Ectodermal cell (in vitro differentiated cells): ENCODE results near the gene ZNF440.

ENCODE experiments used
- H3K27ac ChIP-seq: 2 replicates; pipeline ENCODE4 v1.7.0; 2013; ENCODE audit warnings: mild to moderate bottlenecking, low read depth, low read length; ENCODE audit not compliant: insufficient read depth, poor library complexity, severe bottlenecking
- H3K27me3 ChIP-seq: 2 replicates; pipeline ENCODE4 v1.7.0; 2013; ENCODE audit warnings: mild to moderate bottlenecking, low read length; ENCODE audit not compliant: insufficient read depth, control insufficient read depth, poor library complexity, severe bottlenecking
- H3K36me3 ChIP-seq: one replicate; pipeline ENCODE4 v1.7.0; 2013; ENCODE audit warnings: low read length; ENCODE audit not compliant: control insufficient read depth, insufficient read depth
- H3K4me1 ChIP-seq: one replicate; pipeline ENCODE4 v1.7.0; 2013; ENCODE audit warnings: low read length; ENCODE audit not compliant: control insufficient read depth, insufficient read depth
- H3K4me3 ChIP-seq: 2 replicates; pipeline ENCODE4 v1.7.0; 2013; ENCODE audit warnings: low read depth, low read length, control low read depth; ENCODE audit not compliant: insufficient read depth
- H3K9me3 ChIP-seq: 2 replicates; pipeline ENCODE4 v1.7.0; 2013; ENCODE audit warnings: mild to moderate bottlenecking, low read length, moderate library complexity; ENCODE audit not compliant: control insufficient read depth
- WGBS, 2 experiments: methylation state at CpG; one replicate each; pipeline ENCODE4 v1.1.7; 2013; ENCODE audit warnings: missing lambda C conversion rate in 2 of 2; 5-methylcytosine and 5-hydroxymethylcytosine counted together

Gene ZNF440

DNA sequence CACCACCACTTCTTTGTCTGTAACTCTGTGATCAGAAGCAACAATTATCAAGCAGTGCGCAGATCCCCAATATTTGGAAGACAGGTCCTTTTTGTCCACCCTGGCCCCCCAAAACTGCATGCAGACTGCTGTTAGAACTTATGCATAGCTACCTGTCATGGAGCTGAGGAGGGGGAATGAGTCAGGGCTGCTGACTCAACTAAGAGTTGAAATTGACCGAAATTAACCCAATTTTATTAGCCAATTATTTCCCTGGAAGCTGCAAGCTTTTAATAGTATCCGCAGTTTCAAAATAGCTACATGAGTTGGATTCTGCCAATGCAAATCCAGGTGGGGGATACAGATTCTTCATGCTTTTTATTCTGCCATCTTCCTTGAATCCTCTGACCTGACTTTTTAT, 29.7 kb upstream of the ZNF440 start:
- 88 to 93% methylated on average over 3 of the region's 3 CpGs for WGBS, 2 experiments
- Histone ChIP-seq H3K4me3 (no peak overlapping the region), H3K27ac (no peak overlapping the region), H3K36me3 (peaks cover 32% of the 10 kb centered on the region), H3K4me1 (no peaks in the 10 kb centered on the region), H3K9me3 (peaks cover 6% of the 10 kb centered on the region), H3K27me3 (no peaks in the 10 kb centered on the region)

DNA sequence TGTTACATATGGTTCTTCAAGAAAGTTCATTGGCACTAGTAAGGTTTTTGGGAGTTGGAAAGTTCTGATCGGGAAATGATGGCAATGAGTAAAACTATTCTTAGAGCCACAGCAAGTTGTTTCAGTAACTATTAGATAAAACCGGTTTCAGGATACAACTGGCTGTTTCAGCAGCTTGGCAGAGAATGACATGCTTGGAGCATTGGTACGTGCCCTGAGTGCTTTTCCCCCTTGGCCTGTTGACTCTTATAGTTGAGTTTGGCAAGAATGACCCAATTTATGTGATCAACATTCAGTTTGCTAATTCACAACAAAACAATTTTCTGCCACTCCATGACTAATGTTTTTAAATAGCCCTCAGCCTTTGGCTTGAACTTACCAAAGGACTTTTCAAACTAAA, 26.5 kb upstream of the ZNF440 start:
- H3K4me1 ChIP-seq: no peaks in the 10 kb centered on the region
- no peak overlapping the region for H3K27ac ChIP-seq
- peaks cover 8% of the 10 kb centered on the region for H3K36me3 ChIP-seq
- H3K27me3 ChIP-seq: no peaks in the 10 kb centered on the region
- 90 to 93% methylated on average over 3 of the region's 3 CpGs for WGBS, 2 experiments
- no peaks in the 10 kb centered on the region for H3K9me3 ChIP-seq
- no peak overlapping the region for H3K4me3 ChIP-seq

DNA sequence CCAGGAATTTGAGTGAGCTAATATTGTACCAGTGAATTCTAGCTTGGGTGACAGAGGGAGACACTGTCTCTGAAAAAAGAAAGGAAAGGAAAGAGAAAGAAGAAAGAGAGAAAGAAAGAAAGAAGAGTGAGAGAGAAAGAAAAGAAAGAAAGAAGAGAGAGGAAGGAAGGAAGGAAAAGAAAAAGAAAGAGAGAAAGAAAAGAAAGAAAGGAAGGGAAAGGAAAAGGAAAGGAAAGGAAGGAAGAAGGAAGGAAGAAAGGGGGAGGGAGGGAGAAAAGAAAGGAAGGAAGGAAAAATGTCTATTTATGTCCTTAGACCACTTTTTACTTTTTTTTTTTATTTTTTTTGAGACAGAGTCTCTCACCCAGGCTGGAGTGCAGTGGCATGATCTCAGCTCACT, 21.1 kb upstream of the ZNF440 start:
- Histone ChIP-seq H3K27me3 (no peaks in the 10 kb centered on the region), H3K36me3 (no peaks in the 10 kb centered on the region), H3K27ac (no peak overlapping the region), H3K4me1 (no peaks in the 10 kb centered on the region), H3K4me3 (no peak overlapping the region), H3K9me3 (no peaks in the 10 kb centered on the region)

DNA sequence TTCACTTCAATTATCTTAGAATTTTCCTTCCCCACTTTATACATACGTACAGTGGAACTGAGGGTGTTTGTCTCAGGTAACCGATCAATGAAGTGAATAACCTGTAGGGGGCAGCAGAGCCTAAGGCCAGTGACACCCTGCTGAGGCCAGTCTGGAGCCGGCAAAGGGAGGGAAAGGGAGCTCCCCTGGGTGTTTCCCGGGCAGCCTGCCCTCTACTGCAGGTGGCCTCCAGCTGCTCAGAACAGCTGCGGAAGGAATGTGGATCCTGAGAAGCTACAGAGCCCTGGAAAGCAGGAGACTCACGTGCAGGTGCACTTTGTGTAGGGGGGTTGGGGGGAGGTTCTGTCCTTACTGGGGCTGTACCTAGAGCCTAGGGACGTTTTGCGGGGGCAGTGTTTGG, 16.6 kb upstream of the ZNF440 start:
- 12 to 14% methylated on average over 8 of the region's 8 CpGs for WGBS, 2 experiments
- Histone ChIP-seq H3K27me3 (peaks cover 6% of the 10 kb centered on the region), H3K27ac (no peak overlapping the region), H3K9me3 (no peaks in the 10 kb centered on the region), H3K4me3 (peak overlapping the region; percentile 14), H3K4me1 (no peaks in the 10 kb centered on the region), H3K36me3 (no peaks in the 10 kb centered on the region)

DNA sequence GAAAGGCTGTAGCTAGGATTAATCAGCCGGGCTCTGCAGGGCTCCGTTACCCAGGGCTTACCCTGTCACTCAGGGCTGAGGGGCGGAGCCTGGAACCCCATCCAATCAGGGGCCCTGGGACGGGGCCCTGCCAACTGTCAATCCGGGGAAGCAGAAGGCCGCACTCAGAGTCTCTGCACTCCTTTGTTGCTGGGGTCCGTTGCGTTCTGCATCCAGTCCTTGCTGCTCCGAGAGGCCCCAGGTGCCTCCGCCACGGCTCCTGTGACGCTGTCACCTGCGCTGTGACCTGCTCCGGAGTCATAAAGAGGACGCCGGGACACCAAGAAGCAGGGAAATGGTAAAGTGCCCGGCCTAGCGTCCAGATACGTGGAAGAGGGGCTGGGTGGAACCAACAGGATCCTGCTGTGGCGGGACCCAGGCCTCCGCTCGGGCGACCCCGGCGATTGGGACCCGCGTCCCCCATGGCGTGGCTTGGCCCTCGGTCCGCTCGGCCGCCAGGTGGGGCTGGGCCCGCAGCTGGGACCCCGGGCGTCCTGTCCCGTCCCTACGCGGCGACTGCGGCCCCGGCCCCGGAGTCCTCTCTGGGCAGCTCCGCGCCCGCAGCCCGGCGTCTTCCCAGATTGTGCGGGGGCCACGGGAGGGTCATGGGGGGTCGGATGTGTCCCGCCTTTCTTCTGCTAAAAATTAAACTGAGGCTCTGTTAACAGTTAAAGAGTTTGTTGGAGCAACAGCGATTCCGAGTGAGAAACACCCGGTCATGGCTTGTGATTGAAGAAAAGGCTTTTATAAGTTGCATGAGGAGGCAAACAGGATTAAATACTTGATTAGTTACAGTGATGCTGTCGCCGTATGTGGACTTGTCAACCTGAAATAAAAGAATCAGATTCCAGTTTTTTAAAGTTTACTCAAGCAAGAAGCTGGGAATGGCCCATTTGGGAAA, 15.4 kb upstream of the ZNF440 start, which contains the start of gene ZNF491:
Gene ZNF491, plus strand, starts transcription at position 133 of the 940 bp plus-strand sequence. CDS start 7,431 bp downstream, outside the sequence.
- H3K4me1 ChIP-seq: no peaks in the 10 kb centered on the region
- peak within 1 kb of the TSS; percentile 97 for H3K27ac ChIP-seq
- peak within 1 kb of the TSS; percentile 74 for H3K4me3 ChIP-seq
- no peaks in the 10 kb centered on the region for H3K36me3 ChIP-seq
- 1% methylated on average over 56 of the region's 56 CpGs for WGBS, 2 experiments
- H3K27me3 ChIP-seq: peaks cover 6% of the 10 kb centered on the region
- H3K9me3 ChIP-seq: no peaks in the 10 kb centered on the region

DNA sequence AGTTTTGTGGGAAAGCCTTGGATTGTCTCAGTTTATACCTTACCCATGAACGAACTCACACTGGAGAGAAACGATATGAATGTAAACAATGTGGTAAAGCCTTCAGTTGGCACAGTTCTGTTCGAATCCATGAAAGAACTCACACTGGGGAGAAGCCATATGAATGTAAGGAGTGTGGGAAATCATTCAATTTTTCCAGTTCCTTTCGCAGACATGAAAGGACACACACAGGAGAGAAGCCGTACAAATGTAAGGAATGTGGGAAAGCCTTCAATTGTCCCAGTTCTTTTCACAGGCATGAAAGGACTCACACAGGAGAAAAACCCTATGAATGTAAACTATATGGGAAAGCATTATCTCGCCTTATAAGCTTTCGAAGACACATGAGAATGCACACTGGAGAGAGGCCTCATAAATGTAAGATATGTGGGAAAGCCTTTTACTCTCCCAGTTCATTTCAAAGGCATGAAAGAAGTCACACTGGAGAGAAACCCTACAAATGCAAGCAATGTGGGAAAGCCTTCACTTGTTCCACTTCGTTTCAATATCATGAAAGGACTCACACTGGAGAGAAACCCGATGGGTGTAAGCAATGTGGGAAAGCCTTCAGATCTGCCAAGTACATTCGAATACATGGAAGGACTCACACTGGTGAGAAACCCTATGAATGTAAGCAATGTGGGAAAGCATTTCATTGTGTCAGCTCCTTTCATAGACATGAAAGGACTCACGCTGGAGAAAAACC, 7.5 kb upstream of the ZNF440 start:
- 94% methylated on average over 10 to 11 of the region's 11 CpGs for WGBS, 2 experiments
- H3K27ac ChIP-seq: no peak overlapping the region
- H3K9me3 ChIP-seq: peaks cover 6% of the 10 kb centered on the region
- peaks cover 20% of the 10 kb centered on the region for H3K36me3 ChIP-seq
- no peaks in the 10 kb centered on the region for H3K27me3 ChIP-seq
- no peak overlapping the region for H3K4me3 ChIP-seq
- no peaks in the 10 kb centered on the region for H3K4me1 ChIP-seq

DNA sequence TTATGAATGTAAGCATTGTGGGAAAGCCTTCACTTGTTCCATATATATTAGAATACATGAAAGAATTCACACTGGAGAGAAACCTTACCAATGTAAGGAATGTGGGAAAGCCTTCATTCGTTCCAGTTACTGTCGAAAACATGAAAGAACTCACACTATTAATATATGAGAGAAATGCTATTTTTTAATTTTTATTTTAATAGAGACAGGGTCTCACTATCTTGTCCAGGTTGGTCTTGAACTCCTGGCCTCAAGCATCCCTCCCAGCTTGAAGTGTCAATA, 7.0 kb upstream of the ZNF440 start:
- Histone ChIP-seq H3K4me1 (no peaks in the 10 kb centered on the region), H3K4me3 (no peak overlapping the region), H3K27me3 (no peaks in the 10 kb centered on the region), H3K36me3 (peaks cover 20% of the 10 kb centered on the region), H3K27ac (no peak overlapping the region), H3K9me3 (peaks cover 6% of the 10 kb centered on the region)
- no CpG with 5 or more reads among the region's 2 CpGs for WGBS, 2 experiments

DNA sequence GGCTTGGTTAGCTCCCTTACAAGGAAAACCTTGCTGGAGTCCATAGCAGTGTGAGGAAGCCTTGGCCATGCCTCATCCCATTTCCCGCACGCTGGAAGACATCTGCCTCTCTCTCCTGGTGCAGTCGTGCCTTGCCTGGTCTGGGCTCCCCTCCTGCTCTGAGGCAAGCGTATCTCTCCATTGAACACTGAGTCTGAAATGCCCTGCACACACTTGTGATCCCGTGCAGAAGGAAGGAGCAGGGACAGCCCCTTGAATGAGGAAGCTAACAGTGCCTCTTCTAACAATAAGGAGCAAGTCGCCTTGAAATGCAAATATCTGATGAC, 407 bp upstream of the ZNF440 start:
- WGBS, 2 experiments: 9 to 10% methylated on average over 6 of the region's 6 CpGs
- peak overlapping the region; percentile 88 for H3K4me3 ChIP-seq

DNA sequence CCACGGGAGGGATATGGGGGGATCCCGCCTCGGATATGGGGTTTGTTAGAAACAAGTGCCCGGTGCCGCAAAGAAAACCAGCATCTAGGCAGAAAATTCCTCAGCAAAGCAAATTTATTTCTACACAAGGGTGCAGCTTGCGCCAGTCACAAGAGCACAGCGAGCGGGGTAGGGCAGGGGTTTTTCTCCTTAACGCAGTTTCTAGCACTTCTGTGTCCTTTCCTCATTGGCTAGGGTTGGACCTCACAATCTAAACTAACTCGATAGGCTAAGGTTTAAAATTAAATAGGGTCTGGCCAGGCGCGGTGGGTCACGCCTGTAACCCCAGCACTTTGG, 595 bp downstream of the ZNF440 start:
- no peaks in the 10 kb centered on the region for H3K9me3 ChIP-seq
- H3K36me3 ChIP-seq: peaks cover 4% of the 10 kb centered on the region
- H3K4me1 ChIP-seq: no peaks in the 10 kb centered on the region
- no peak overlapping the region for H3K27ac ChIP-seq
- H3K27me3 ChIP-seq: peaks cover 8% of the 10 kb centered on the region
- H3K4me3 ChIP-seq: peak overlapping the region; percentile 88
- WGBS, 2 experiments: 36 to 37% methylated on average over 13 of the region's 13 CpGs

More for the DNA sequence above, 407 bp upstream of the ZNF440 start:
- H3K36me3 ChIP-seq: no peaks in the 10 kb centered on the region
- H3K4me1 ChIP-seq: no peaks in the 10 kb centered on the region
- H3K9me3 ChIP-seq: no peaks in the 10 kb centered on the region
- H3K27ac ChIP-seq: peak overlapping the region; percentile 30
- peaks cover 8% of the 10 kb centered on the region for H3K27me3 ChIP-seq

DNA sequence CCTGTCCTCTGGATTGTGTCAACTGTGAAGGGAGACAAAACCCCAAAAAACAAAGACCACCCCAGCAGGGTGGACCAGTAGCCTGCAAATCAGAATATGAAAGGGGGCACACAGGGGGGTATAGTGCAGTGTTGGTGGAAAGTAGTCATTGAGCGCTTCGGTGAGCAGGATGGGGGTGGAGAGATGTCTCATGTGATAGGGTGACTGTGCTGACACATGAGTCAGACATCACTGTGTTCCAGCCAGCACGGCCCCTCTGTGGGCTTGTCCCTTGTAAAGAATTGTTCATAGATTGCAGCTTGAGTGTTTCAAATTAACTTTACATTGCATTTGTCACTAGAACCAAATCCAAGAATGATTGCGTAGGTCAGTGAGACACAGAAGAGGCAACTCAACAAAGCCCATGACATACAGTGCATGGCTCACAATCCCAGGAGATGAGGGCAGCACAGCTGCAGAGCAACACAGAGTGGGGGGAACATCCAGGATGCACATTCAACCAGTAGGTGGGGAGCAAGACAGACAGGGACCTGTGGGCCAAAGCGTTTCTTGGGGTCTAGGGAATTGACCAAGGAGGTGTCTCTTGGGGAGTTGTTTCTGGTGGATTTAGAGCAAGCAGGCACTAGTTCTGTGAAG, 7.5 kb downstream of the ZNF440 start:
- H3K4me1 ChIP-seq: no peaks in the 10 kb centered on the region
- H3K27ac ChIP-seq: no peak overlapping the region
- H3K9me3 ChIP-seq: no peaks in the 10 kb centered on the region
- 78 to 85% methylated on average over 5 of the region's 5 CpGs for WGBS, 2 experiments
- peaks cover 7% of the 10 kb centered on the region for H3K36me3 ChIP-seq
- H3K27me3 ChIP-seq: no peaks in the 10 kb centered on the region
- no peak overlapping the region for H3K4me3 ChIP-seq
